Heart right ventricle (tissue), 16 donors: ENCODE measurements around the gene MUC5B. TPM values are rescaled to one million over a fixed set of nuclear protein-coding genes. Genes with fewer than 3 reads are reported as not detected.

Experiments
- ATAC-seq, 8 donors: fragments of 200-7000 bp; cut with Tn5 transposase; one replicate each; pipeline ENCODE4 v1.9.1; 2020; ENCODE audit warnings: mild to moderate bottlenecking in 8 of 8, moderate library complexity in 8 of 8, moderate number of reproducible peaks in 1 of 8
- DNase-seq, 2 donors: peaks; one replicate each; pipeline ENCODE4 v3.0.0-alpha.2; 2020
- H3K27ac ChIP-seq, 10 donors: fragments of 200-600 bp; sonication (generic) in 2 of 10; one replicate each; pipeline versions ENCODE4 v1.5.0 to v1.8.0; 2020 to 2022; ENCODE audit warnings: mild to moderate bottlenecking in 3 of 10
- H3K27me3 ChIP-seq, 7 donors: fragments of 200-600 bp; one replicate each; pipeline ENCODE4 v1.8.0; 2021 to 2022; ENCODE audit warnings: mild to moderate bottlenecking in 2 of 7
- H3K36me3 ChIP-seq, 9 donors: fragments of 200-600 bp; sonication (generic) in 1 of 9; one replicate each; pipeline versions ENCODE4 v1.5.0 to v1.8.0; 2020 to 2022; ENCODE audit warnings: mild to moderate bottlenecking in 2 of 9
- H3K4me1 ChIP-seq, 9 donors: fragments of 200-600 bp; sonication (generic) in 1 of 9; one replicate each; pipeline versions ENCODE4 v1.5.0 to v1.8.0; 2020 to 2022; ENCODE audit warnings: mild to moderate bottlenecking in 4 of 9
- H3K4me3 ChIP-seq, 10 donors: fragments of 200-600 bp; sonication (generic) in 2 of 10; one replicate each; pipeline versions ENCODE4 v1.5.0 to v1.8.0; 2020 to 2022; ENCODE audit warnings: mild to moderate bottlenecking in 7 of 10, moderate library complexity in 2 of 10
- H3K9me3 ChIP-seq, 11 donors: fragments of 200-600 bp in 10 of 11; sonication (generic) in 2 of 11; one replicate each; pipeline versions ENCODE4 v1.5.0 to v1.8.0; 2013 to 2022; ENCODE audit warnings: mild to moderate bottlenecking in 2 of 11, control low read depth in 1 of 11, moderate library complexity in 1 of 11
- WGBS, 2 donors: extraction: QIAGEN DNeasy Blood & Tissue Kit; methylation state at CpG; one replicate each; pipeline ENCODE4 v1.1.7; 2013; ENCODE audit warnings: inconsistent platforms in 1 of 2; 5-methylcytosine and 5-hydroxymethylcytosine counted together
- intact Hi-C, 10 donors: fragments of 100-400 bp; cut with DNase I; formaldehyde crosslinking; loops; one replicate each; pipeline versions ENCODE4 v1.11.1 to v1.14.2; 2022
- polyA plus RNA-seq, 2 donors: library from polyadenylated mRNA; stranded (reverse); fragments of 200-250 nt; gene quantifications; one replicate each; pipeline ENCODE4 v1.2.3, GENCODE V29; 2013
- total RNA-seq, 10 donors: library from RNA; stranded (reverse); fragmentation: NEBNext Ultra II Directional in 3 of 10; extraction: Animal tissue kit (Norgen Biotek cat#: 25700) in 3 of 10; gene quantifications; one replicate each; pipeline versions ENCODE4 v1.2.1 to v1.2.4, GENCODE V29; 2021 to 2023
- TF ChIP-seq, protein P1 (sequence below), 9 donors: fragments of 200-600 bp; sonication (generic) in 2 of 9; IDR thresholded peaks; one replicate each; pipeline versions ENCODE4 v1.5.0 to v1.8.0; 2021 to 2022; ENCODE audit warnings: antibody characterized with exemption in 9 of 9, mild to moderate bottlenecking in 5 of 9, moderate library complexity in 1 of 9
- donor health status: Arrhythmogenic right ventricular cardiomyopathy.
- donor health status: ischemic (EF 13 %, LVEDD 7.1; RV severe dilation, severe dysfunction).
- donor health status: healthy with polysubstance abuse.
- donor health status: DM: no; HTN: yes; CAD: no.
- donor health status: DM: no; HTN: no; CAD: no.
- donor health status: ischemic (EF 25% LVEDD 6.9; RV normal size, moderate dysfunction).
- donor health status: ischemic (EF 25% LVEDD 5.7; RV mildly dilated, moderate dysfunction).
- donor health status: healthy.
- donor health status: DM: yes; HTN: yes; CAD: no.
- donor health status: Ischemic cardiomyopathy.
- donor health status: ischemic (EF 35%, LVEDD 5.7; RV mildly dilated, moderate dysfunction).
- donor health status: nonischemic (EF 11% LVEDD 7.7; RV severe dilation, severe dysfunction).
- donor health status: DM: yes; HTN: yes; CAD: no.
- donor health status: PGD.
- donor health status: ischemic (EF 29% LVEDD 5.4; RV normal size, mild dysfunction).
- donor health status: nonischemic (EF 23%, LVEDD 6.1; RV moderate dilation, normal function).

Gene MUC5B
- total and polyA plus RNA-seq, 12 donors: not detected

DNA sequence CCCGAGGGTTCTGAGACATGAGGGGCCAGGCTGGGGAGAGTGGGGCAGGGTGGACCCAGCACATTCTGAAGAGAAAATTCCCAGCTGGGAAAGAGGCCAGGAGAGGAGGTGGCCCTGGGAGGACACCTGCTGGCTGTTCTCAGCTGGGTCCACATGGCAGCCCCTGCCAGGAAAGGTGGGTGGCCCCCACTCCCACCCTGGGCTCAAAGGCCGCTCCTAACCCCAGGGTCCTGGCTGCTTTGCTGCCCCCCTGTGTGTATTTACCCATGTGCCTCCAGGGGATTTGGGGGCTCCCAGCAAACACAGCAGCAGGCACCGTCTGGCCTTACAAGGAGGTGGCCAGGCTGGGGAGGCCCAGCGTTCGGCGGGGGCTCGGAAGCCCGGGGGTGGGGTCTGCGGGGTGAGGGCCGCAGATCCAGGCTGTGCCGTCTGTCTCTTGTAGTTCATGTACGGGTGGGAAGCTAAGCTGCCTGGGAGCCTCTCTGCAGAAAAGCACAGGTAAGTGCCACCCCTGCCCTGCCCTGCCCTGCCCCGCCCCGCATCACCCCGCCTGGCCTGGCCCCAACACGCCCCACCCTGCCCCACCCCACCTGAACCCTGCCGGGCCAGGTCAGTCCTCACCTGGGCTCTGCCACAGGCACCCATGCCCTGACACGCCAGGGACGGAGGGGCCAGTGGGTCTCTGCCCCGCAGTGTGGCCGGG lies 10.6 kb downstream of the MUC5B start:
- H3K36me3 ChIP-seq: no peaks in the 10 kb centered on the region
- WGBS, 2 donors: 79 to 80% methylated on average over 17 to 21 of the region's 21 CpGs
- no peak overlapping the region for H3K4me3 ChIP-seq
- intact Hi-C loops: no loop called here
- ATAC-seq (no peak), DNase-seq (peak in 1 of 2 donors; percentile 6)
- no peaks in the 10 kb centered on the region for H3K9me3 ChIP-seq
- H3K27ac ChIP-seq: no peak overlapping the region
- H3K4me1 ChIP-seq: no peaks in the 10 kb centered on the region
- H3K27me3 ChIP-seq: peaks cover 9 to 34% (median 23%) of the 10 kb centered on the region in 7 donors
- TF ChIP-seq, protein P1, sequence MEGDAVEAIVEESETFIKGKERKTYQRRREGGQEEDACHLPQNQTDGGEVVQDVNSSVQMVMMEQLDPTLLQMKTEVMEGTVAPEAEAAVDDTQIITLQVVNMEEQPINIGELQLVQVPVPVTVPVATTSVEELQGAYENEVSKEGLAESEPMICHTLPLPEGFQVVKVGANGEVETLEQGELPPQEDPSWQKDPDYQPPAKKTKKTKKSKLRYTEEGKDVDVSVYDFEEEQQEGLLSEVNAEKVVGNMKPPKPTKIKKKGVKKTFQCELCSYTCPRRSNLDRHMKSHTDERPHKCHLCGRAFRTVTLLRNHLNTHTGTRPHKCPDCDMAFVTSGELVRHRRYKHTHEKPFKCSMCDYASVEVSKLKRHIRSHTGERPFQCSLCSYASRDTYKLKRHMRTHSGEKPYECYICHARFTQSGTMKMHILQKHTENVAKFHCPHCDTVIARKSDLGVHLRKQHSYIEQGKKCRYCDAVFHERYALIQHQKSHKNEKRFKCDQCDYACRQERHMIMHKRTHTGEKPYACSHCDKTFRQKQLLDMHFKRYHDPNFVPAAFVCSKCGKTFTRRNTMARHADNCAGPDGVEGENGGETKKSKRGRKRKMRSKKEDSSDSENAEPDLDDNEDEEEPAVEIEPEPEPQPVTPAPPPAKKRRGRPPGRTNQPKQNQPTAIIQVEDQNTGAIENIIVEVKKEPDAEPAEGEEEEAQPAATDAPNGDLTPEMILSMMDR (IDR thresholded peaks at IDR 0.05): no peak

DNA sequence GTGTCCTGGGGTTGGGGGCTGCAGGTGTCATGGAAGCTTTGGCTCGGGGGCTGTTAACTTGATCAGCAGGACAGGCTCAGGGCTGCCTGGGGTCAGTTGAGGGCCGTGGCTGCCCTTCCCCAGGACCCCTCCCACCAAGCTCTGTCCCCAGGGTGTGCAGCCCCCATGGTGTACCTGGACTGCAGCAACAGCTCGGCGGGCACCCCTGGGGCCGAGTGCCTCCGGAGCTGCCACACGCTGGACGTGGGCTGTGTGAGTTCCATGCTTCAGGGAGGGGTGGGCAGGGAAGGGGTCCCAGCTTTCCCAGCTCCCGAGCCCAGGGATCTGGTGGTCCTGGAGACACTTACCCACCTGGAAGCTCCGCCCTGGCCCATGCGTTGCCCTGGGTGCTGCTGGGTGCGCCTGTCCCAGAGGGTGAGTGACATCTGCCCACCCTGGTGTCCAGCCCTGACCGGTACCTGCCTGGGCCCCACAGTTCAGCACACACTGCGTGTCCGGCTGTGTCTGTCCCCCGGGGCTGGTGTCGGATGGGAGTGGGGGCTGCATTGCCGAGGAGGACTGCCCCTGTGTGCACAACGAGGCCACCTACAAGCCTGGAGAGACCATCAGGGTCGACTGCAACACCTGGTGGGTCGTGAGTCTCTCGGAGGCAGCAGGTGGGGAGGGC lies 11.3 kb downstream of the MUC5B start:
- intact Hi-C loops: no loop called here
- DNase-seq: peak in 1 of 2 donors; percentile 6
- H3K27ac ChIP-seq: no peak overlapping the region
- no peaks in the 10 kb centered on the region for H3K36me3 ChIP-seq
- no peaks in the 10 kb centered on the region for H3K9me3 ChIP-seq
- no peak for ATAC-seq
- H3K4me1 ChIP-seq: no peaks in the 10 kb centered on the region
- TF ChIP-seq, protein P1 (IDR thresholded peaks at IDR 0.05): no peak
- peaks cover 9 to 30% (median 18%) of the 10 kb centered on the region in 7 donors for H3K27me3 ChIP-seq
- WGBS, 2 donors: 71 to 77% methylated on average over 22 of the region's 22 CpGs
- H3K4me3 ChIP-seq: no peak overlapping the region

DNA sequence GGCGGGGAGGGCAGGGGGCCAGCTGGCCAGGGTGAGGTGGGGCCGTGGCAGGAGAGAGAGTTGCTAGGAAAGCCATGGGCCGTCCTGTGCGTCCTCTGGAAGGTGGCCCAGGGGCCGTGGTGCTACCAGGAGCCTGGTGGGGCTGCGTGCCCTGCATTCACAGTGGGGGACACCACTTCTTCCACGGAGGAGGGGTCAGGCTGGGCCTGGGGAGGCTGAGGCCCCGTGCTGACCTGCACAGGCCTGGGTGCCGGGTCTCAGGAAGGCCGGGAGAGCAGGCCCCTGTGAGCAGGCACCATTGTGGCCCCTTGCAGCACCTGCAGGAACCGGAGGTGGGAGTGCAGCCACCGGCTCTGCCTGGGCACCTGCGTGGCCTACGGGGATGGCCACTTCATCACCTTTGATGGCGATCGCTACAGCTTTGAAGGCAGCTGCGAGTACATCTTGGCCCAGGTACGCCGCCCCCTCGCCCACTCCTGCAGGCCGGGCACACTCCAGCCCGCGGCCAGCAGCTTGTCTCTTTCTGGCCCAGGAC lies 12.0 kb downstream of the MUC5B start:
- Histone ChIP-seq H3K4me1 (no peaks in the 10 kb centered on the region), H3K9me3 (no peaks in the 10 kb centered on the region), H3K4me3 (no peak overlapping the region), H3K36me3 (no peaks in the 10 kb centered on the region), H3K27ac (no peak overlapping the region), H3K27me3 (peaks cover 4 to 23% (median 11%) of the 10 kb centered on the region in 7 donors)
- TF ChIP-seq, protein P1 (IDR thresholded peaks at IDR 0.05): no peak
- 83 to 87% methylated on average over 23 of the region's 23 CpGs for WGBS, 2 donors
- ATAC-seq: no peak
- peak in 1 of 2 donors; percentile 8 for DNase-seq
- intact Hi-C loops: no loop called here

DNA sequence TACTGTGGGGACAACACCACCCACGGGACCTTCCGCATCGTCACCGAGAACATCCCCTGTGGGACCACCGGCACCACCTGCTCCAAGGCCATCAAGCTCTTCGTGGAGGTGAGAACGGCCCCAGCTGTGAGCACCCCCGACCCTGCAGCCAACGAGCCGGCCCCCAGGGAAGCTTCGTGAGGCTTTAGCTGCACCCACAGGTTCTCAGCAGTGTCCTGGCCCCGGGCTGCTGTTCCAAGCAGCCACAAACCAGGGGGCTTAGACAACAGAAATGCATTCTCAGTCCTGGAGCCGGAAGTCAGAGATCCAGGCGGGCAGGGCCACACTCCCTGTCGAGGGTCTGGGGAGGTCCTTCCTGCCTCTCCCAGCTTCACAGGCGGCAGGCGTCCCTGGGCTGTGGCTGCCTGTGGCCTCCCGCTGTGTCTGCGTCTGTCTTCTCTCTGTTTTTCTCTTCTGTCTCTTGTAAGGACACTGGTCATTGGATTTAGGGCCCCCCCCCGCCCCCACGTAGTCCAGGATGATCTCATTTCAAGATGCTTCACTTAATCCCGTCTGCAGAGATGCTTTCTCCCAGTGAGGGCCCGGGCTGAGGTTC lies 12.5 kb downstream of the MUC5B start:
- peak in 1 of 2 donors; percentile 4 for DNase-seq
- 58 to 60% methylated on average over 23 of the region's 23 CpGs for WGBS, 2 donors
- Histone ChIP-seq H3K4me3 (no peak overlapping the region), H3K4me1 (no peaks in the 10 kb centered on the region), H3K9me3 (no peaks in the 10 kb centered on the region), H3K27me3 (peaks cover under 1 to 18% (median 8%) of the 10 kb centered on the region in 7 donors), H3K36me3 (no peaks in the 10 kb centered on the region), H3K27ac (no peak overlapping the region)
- intact Hi-C loops: no loop called here
- ATAC-seq: no peak
- TF ChIP-seq, protein P1 (IDR thresholded peaks at IDR 0.05): no peak
